Neural cell (in vitro differentiated cells): ENCODE data around the gene VWF. TPM values are rescaled to one million over a fixed set of nuclear protein-coding genes. Genes with fewer than 3 reads are reported as not detected.

Experiments used
- H2AFZ ChIP-seq: fragments of 200-600, 300-800 bp; sonication (generic), shearing (Covaris generic); 2 replicates; pipeline ENCODE4 v1.6.0; 2014; ENCODE audit warnings: low read depth, mild to moderate bottlenecking, antibody characterized with exemption, low read length, moderate library complexity
- H3F3A ChIP-seq: fragments of 200-600 bp; shearing (Covaris generic); 2 replicates; pipeline ENCODE4 v1.6.1; 2016; ENCODE audit warnings: mild to moderate bottlenecking, moderate library complexity, mixed read lengths, antibody characterized with exemption, low read length; ENCODE audit not compliant: insufficient read depth, poor library complexity, severe bottlenecking
- H3K27ac ChIP-seq: fragments of 200-600, 300-800 bp; sonication (generic), shearing (Covaris generic); 2 replicates; pipeline ENCODE4 v1.5.1; 2014; ENCODE audit warnings: mild to moderate bottlenecking, low read length, moderate library complexity
- H3K27me3 ChIP-seq: fragments of 300-800, 200-600 bp; sonication (generic), shearing (Covaris generic); 2 replicates; pipeline ENCODE4 v1.6.0; 2014; ENCODE audit warnings: mild to moderate bottlenecking, low read depth, low read length, moderate library complexity; ENCODE audit not compliant: insufficient read depth
- H3K36me3 ChIP-seq: fragments of 300-800, 200-600 bp; sonication (generic), shearing (Covaris generic); 2 replicates; pipeline ENCODE4 v1.5.1; 2014; ENCODE audit warnings: mild to moderate bottlenecking, antibody characterized with exemption, low read length, moderate library complexity; ENCODE audit not compliant: insufficient read depth
- H3K4me2 ChIP-seq: fragments of 300-800, 200-600 bp; sonication (generic), shearing (Covaris generic); 2 replicates; pipeline ENCODE4 v1.6.0; 2014; ENCODE audit warnings: mild to moderate bottlenecking, low read length
- H3K4me3 ChIP-seq: fragments of 300-800, 200-600 bp; sonication (generic), shearing (Covaris generic); 2 replicates; pipeline ENCODE4 v1.5.1; 2014; ENCODE audit warnings: mild to moderate bottlenecking, low read length, moderate library complexity
- H3K79me2 ChIP-seq: fragments of 200-600 bp; shearing (Covaris generic); replicated peaks from 2 replicates; pipeline ENCODE4 v1.6.0; 2014; ENCODE audit warnings: mild to moderate bottlenecking, low read length, moderate library complexity; ENCODE audit not compliant: insufficient read depth
- H3K9ac ChIP-seq: fragments of 300-800, 200-600 bp; sonication (generic), shearing (Covaris generic); 2 replicates; pipeline ENCODE4 v1.6.1; 2016; ENCODE audit warnings: mild to moderate bottlenecking, low read length, mixed read lengths
- H3K9me2 ChIP-seq: fragments of 200-600 bp; shearing (Covaris generic); 2 replicates; pipeline ENCODE4 v1.6.1; 2016; ENCODE audit warnings: mild to moderate bottlenecking, low read length, mixed read lengths; ENCODE audit not compliant: insufficient read depth
- H3K9me3 ChIP-seq: fragments of 200-600, 300-800 bp; sonication (generic), shearing (Covaris generic); 2 replicates; pipeline ENCODE4 v1.6.1; 2016; ENCODE audit warnings: mild to moderate bottlenecking, mixed run types, low read length, moderate library complexity, mixed read lengths
- H4K20me1 ChIP-seq: fragments of 200-600 bp; shearing (Covaris generic); 2 replicates; pipeline ENCODE4 v1.6.1; 2016; ENCODE audit warnings: mild to moderate bottlenecking, mixed run types; ENCODE audit not compliant: insufficient read depth
- CTCF ChIP-seq: fragments of 450-650 bp; IDR thresholded peaks from 2 replicates; pipeline ENCODE4 v1.5.1; 2014; ENCODE audit warnings: antibody characterized with exemption, mild to moderate bottlenecking, moderate library complexity; ENCODE audit not compliant: poor library complexity, severe bottlenecking
- EP300 ChIP-seq: fragments of 450-650 bp; conservative IDR thresholded peaks from 2 replicates; pipeline ENCODE4 v1.6.1; 2014; ENCODE audit warnings: antibody characterized with exemption, mild to moderate bottlenecking, moderate library complexity; ENCODE audit not compliant: poor library complexity, severe bottlenecking
- EZH2 ChIP-seq: fragments of 200-600, 300-800 bp; shearing (Covaris generic), sonication (generic); IDR thresholded peaks from 2 replicates; pipeline ENCODE4 v1.6.1; 2014; ENCODE audit warnings: antibody characterized with exemption, low read length, borderline replicate concordance, mild to moderate bottlenecking; ENCODE audit not compliant: insufficient read depth, poor library complexity, severe bottlenecking
- MXI1 ChIP-seq: fragments of 450-650 bp; conservative IDR thresholded peaks from 2 replicates; pipeline ENCODE4 v1.6.1; 2014; ENCODE audit warnings: antibody characterized with exemption, mild to moderate bottlenecking; ENCODE audit not compliant: poor library complexity, severe bottlenecking
- POLR2AphosphoS5 ChIP-seq: IDR thresholded peaks from 2 replicates; pipeline ENCODE4 v1.6.1; 2012
- RAD21 ChIP-seq: fragments of 450-650 bp; conservative IDR thresholded peaks from 2 replicates; pipeline ENCODE4 v1.6.1; 2014; ENCODE audit warnings: antibody characterized with exemption, mild to moderate bottlenecking, moderate library complexity
- REST ChIP-seq: IDR thresholded peaks from 2 replicates; pipeline ENCODE4 v1.6.1; 2012; ENCODE audit warnings: borderline replicate concordance
- SMC3 ChIP-seq: fragments of 450-650 bp; conservative IDR thresholded peaks from 2 replicates; pipeline ENCODE4 v1.6.1; 2014; ENCODE audit warnings: antibody characterized with exemption, mild to moderate bottlenecking, moderate library complexity; ENCODE audit not compliant: poor library complexity
- TAF1 ChIP-seq: IDR thresholded peaks from 2 replicates; pipeline ENCODE4 v1.6.1; 2012; ENCODE audit warnings: low read depth
- polyA plus RNA-seq: library from polyadenylated mRNA; depleted of rRNA; stranded (reverse); fragments of >200 nt; gene quantifications from 2 replicates; pipeline ENCODE4 v1.2.3, GENCODE V29; 2014

Gene VWF
- polyA plus RNA-seq, 1 donor from 2014 or later: not detected

- Histone ChIP-seq H3F3A (no peaks in the 10 kb centered on the region), H3K4me3 (no peak overlapping the region)
Measured at GRCh38 chr12:5923751-5924150, 200.7 kb downstream of the VWF start.

GRCh38 chr12:5923043-5923605, 201.3 kb downstream of the VWF start:
- Histone ChIP-seq H3F3A (no peaks in the 10 kb centered on the region), H3K4me2 (no peak overlapping the region), H3K9me2 (no peaks in the 10 kb centered on the region), H4K20me1 (no peaks in the 10 kb centered on the region), H3K9ac (no peak overlapping the region), H3K27me3 (no peaks in the 10 kb centered on the region), H2AFZ (no peak overlapping the region), H3K79me2 (no peaks in the 10 kb centered on the region), H3K9me3 (no peaks in the 10 kb centered on the region), H3K27ac (no peak overlapping the region), H3K36me3 (no peaks in the 10 kb centered on the region), H3K4me3 (no peak overlapping the region)
- TF ChIP-seq SMC3 (no peak), MXI1 (no peak), EZH2 (no peak), RAD21 (no peak), TAF1 (no peak), EP300 (no peak), POLR2AphosphoS5 (no peak), REST (no peak)

More at GRCh38 chr12:5923751-5924150, 200.7 kb downstream of the VWF start:
- H2AFZ ChIP-seq: no peak overlapping the region
- no peaks in the 10 kb centered on the region for H3K27me3 ChIP-seq
- H4K20me1 ChIP-seq: no peaks in the 10 kb centered on the region
- H3K9me3 ChIP-seq: no peaks in the 10 kb centered on the region
- H3K4me2 ChIP-seq: no peak overlapping the region
- no peak overlapping the region for H3K9ac ChIP-seq
- no peaks in the 10 kb centered on the region for H3K36me3 ChIP-seq
- TF ChIP-seq TAF1: no peak
- no peak for TF ChIP-seq POLR2AphosphoS5
- TF ChIP-seq SMC3: no peak
- no peak for TF ChIP-seq CTCF
- no peak for TF ChIP-seq EZH2
- TF ChIP-seq MXI1: no peak
- no peak for TF ChIP-seq RAD21
- no peak for TF ChIP-seq EP300
- no peak for TF ChIP-seq REST
- H3K27ac ChIP-seq: no peak overlapping the region
- no peaks in the 10 kb centered on the region for H3K79me2 ChIP-seq
- no peaks in the 10 kb centered on the region for H3K9me2 ChIP-seq
